ENCODE measurements around the gene GTF2F2. TPM values are rescaled to one million over a fixed set of nuclear protein-coding genes. Genes with fewer than 3 reads are reported as not detected.
A peak's percentile ranks its signal among the peaks of the same experiment; 100 is the strongest.

Gene GTF2F2
- total RNA-seq, 4 donors from 2014 or later = 12.1 to 18.1 (median 14.8) TPM

GRCh38 chr13:45320876-45321629 is 200.7 kb downstream of the GTF2F2 start:
- TF ChIP-seq, protein P1, sequence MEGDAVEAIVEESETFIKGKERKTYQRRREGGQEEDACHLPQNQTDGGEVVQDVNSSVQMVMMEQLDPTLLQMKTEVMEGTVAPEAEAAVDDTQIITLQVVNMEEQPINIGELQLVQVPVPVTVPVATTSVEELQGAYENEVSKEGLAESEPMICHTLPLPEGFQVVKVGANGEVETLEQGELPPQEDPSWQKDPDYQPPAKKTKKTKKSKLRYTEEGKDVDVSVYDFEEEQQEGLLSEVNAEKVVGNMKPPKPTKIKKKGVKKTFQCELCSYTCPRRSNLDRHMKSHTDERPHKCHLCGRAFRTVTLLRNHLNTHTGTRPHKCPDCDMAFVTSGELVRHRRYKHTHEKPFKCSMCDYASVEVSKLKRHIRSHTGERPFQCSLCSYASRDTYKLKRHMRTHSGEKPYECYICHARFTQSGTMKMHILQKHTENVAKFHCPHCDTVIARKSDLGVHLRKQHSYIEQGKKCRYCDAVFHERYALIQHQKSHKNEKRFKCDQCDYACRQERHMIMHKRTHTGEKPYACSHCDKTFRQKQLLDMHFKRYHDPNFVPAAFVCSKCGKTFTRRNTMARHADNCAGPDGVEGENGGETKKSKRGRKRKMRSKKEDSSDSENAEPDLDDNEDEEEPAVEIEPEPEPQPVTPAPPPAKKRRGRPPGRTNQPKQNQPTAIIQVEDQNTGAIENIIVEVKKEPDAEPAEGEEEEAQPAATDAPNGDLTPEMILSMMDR (IDR thresholded peaks at IDR 0.05) = no peak
- DNase-seq (ENCODE audit: low spot score) (no peak), ATAC-seq (ENCODE audit: low FRiP score) (no peak)

GRCh38 chr13:45325806-45326205 is 205.5 kb downstream of the GTF2F2 start:
- TF ChIP-seq, protein P1 (IDR thresholded peaks at IDR 0.05) = no peak
- ATAC-seq (ENCODE audit: low FRiP score) (peak; percentile 73), DNase-seq (ENCODE audit: low spot score) (no peak)

- DNase-seq (ENCODE audit: low spot score) (no peak), ATAC-seq (ENCODE audit: low FRiP score) (no peak)
- TF ChIP-seq, protein P1 (IDR thresholded peaks at IDR 0.05) = no peak
Observed at GRCh38 chr13:45327253-45327955, 207.1 kb downstream of the GTF2F2 start.

DNA sequence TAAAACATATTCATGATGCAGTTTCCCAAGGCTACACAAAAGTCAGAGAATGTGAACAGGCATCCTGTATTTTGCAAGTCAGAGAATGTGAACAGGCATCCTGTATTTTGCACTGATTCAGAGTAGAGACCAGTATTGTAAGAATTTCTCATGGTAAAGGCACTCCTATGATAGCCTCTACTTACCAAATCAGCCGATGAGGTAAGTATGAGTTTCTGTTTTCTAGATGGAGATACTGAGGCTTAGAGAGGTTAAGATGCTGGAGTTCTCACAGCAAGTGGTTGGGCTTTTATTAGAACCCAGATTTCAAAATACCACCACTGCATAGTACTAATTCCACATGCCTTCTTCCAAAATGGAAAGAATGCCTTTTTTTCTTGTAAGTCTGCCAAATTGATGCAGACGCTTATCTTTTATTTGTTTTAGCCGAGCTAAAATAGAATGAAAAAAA is 208.4 kb downstream of the GTF2F2 start:
- no peak for ATAC-seq (ENCODE audit: low FRiP score)
- TF ChIP-seq, protein P1 (IDR thresholded peaks at IDR 0.05) = no peak
- no peak for DNase-seq (ENCODE audit: low spot score)

DNA sequence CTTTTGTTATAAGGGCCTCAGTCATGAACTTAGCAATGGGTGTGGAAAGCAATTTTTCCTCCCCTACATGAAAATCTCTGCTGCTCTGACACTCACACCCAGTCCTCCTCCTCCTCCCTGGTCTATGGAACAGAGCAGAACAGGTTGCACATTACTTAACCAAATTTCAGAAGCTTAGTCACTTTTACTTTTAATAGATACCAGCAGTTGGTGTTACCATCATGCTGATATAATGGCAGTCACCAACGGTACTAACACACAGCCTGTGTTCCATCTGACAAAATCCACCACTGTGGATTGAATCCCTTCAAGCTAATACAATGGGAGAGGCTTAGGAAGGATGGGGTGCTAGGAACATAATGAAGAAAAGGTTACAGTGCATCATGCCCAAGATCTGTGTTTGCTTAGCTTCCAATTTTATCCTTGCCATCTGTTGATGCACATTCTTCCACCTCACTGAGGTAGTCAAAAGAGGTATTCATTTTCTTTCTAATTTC is 210.9 kb downstream of the GTF2F2 start:
- DNase-seq (ENCODE audit: low spot score) (no peak), ATAC-seq (ENCODE audit: low FRiP score) (no peak)
- TF ChIP-seq, protein P1 (IDR thresholded peaks at IDR 0.05) = no peak

DNA sequence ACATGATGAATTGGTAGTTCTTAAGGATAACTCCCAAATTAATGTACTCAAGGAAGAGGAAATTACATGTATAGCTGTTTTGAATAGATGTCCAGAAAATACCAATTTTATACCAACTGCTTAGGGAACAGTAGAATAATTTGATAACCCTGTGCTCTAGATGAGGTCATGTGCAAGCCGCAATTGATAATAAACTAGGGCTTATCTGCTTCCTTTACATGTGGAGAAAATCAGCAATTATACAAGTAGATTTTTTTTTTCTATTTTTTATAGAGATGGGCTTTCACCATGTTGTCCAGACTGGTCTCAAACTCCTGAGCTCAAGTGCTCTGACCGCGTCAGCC is 211.4 kb downstream of the GTF2F2 start:
- no peak for ATAC-seq (ENCODE audit: low FRiP score)
- TF ChIP-seq, protein P1 (IDR thresholded peaks at IDR 0.05) = no peak
- no peak for DNase-seq (ENCODE audit: low spot score)

Measured in omental fat pad (tissue), 4 donors.